Nephron progenitor cell (in vitro differentiated cells): Measurements from ENCODE around the gene GLT8D1.

Source experiments
- DNase-seq: peaks from one replicate; pipeline ENCODE4 v3.0.0; 2021
- H3K27ac Mint-ChIP-seq: 2 replicates; pipeline ENCODE4 v1.8.0; 2021; ENCODE audit warnings: mild to moderate bottlenecking, moderate library complexity, mixed read lengths
- H3K27me3 Mint-ChIP-seq: 2 replicates; pipeline ENCODE4 v1.8.0; 2021; ENCODE audit warnings: mild to moderate bottlenecking, low read depth, mixed read lengths; ENCODE audit not compliant: poor library complexity
- H3K36me3 Mint-ChIP-seq: 2 replicates; pipeline ENCODE4 v1.8.0; 2021; ENCODE audit warnings: low read depth, mixed read lengths
- H3K4me1 Mint-ChIP-seq: 2 replicates; pipeline ENCODE4 v1.8.0; 2021; ENCODE audit warnings: mixed read lengths
- H3K4me3 Mint-ChIP-seq: 2 replicates; pipeline ENCODE4 v1.8.0; 2021; ENCODE audit warnings: mild to moderate bottlenecking, moderate library complexity, mixed read lengths
- H3K9me3 Mint-ChIP-seq: 2 replicates; pipeline ENCODE4 v1.8.0; 2021; ENCODE audit warnings: mild to moderate bottlenecking, moderate library complexity, mixed read lengths
- CTCF ChIP-seq: fragments of 200-600 bp; sonication (generic); IDR thresholded peaks from 2 replicates; pipeline ENCODE4 v1.5.0; 2021; ENCODE audit warnings: antibody characterized with exemption

GLT8D1 gene

GRCh38 chr3:52695798-52696671 is 9.6 kb downstream of the GLT8D1 start:
- Mint-ChIP-seq H3K4me3 (no peak overlapping the region), H3K27ac (peak overlapping the region; percentile 47), H3K4me1 (no peaks in the 10 kb centered on the region), H3K36me3 (peaks cover 51% of the 10 kb centered on the region), H3K27me3 (no peaks in the 10 kb centered on the region), H3K9me3 (no peaks in the 10 kb centered on the region)
- TF ChIP-seq CTCF: no peak
- no peak for DNase-seq

DNA sequence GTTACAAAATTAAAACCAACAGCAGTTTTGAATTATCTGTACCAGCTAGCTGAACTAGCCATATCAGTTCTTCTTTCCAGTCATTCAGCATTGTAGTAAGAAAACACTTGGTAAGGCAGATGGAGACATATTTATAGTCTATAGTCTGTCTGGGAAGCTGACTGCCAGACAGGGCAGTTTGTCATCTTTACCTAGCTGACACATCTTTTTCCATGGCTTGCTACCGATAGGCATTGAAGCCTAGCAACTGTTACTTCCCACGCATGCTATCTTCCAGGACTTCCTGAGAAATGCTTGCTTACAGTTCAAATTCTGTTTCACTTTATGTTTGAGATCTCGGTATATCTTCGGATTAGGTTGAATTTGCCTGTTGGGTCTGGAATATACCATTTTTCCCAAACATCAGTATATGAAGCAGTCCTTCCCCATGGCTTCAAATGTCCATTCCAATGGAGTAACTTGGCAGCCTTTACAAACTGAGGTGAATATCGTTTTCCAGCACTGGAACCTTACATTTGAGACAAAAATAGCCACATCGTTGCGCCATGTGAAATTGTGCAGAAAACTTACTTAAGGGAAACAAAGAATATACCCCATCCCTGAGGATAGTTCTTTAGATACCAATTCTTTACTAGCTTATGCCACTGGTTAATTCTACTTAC is 10.9 kb downstream of the GLT8D1 start:
- H3K36me3 Mint-ChIP-seq: peaks cover 64% of the 10 kb centered on the region
- H3K9me3 Mint-ChIP-seq: no peaks in the 10 kb centered on the region
- peak overlapping the region; percentile 46 for H3K27ac Mint-ChIP-seq
- no peak overlapping the region for H3K4me3 Mint-ChIP-seq
- no peak for DNase-seq
- TF ChIP-seq CTCF: no peak
- H3K27me3 Mint-ChIP-seq: no peaks in the 10 kb centered on the region
- H3K4me1 Mint-ChIP-seq: no peaks in the 10 kb centered on the region

DNA sequence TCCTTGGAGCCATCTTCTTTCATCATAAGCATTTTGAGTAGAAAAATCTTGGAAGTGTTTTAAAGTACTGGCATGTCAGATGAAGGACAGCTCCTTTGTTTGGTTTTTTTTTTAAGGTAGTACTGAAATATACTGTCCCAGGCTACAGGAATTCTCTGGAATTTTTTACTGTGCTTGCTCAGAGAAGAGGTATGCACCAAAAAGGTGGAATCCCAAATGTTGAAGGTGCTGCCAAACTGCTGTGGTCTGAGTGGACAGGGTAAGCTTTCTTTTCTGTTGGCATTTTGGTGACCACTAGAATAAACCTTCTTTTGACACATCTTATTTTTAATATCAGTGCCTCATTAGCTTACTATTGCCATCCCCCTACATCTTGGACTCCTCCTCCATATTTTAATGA is 12.5 kb downstream of the GLT8D1 start:
- Mint-ChIP-seq H3K9me3 (no peaks in the 10 kb centered on the region), H3K36me3 (peaks cover 80% of the 10 kb centered on the region), H3K4me1 (peaks cover 9% of the 10 kb centered on the region), H3K4me3 (no peak overlapping the region), H3K27ac (peak overlapping the region; percentile 75), H3K27me3 (no peaks in the 10 kb centered on the region)
- TF ChIP-seq CTCF: no peak
- no peak for DNase-seq

GRCh38 chr3:52690560-52690959 is 15.0 kb downstream of the GLT8D1 start:
- no peaks in the 10 kb centered on the region for H3K27me3 Mint-ChIP-seq
- DNase-seq: no peak
- TF ChIP-seq CTCF: no peak
- peak overlapping the region; percentile 74 for H3K27ac Mint-ChIP-seq
- peaks cover 29% of the 10 kb centered on the region for H3K4me1 Mint-ChIP-seq
- no peaks in the 10 kb centered on the region for H3K9me3 Mint-ChIP-seq
- H3K4me3 Mint-ChIP-seq: no peak overlapping the region
- H3K36me3 Mint-ChIP-seq: peaks cover 77% of the 10 kb centered on the region

DNA sequence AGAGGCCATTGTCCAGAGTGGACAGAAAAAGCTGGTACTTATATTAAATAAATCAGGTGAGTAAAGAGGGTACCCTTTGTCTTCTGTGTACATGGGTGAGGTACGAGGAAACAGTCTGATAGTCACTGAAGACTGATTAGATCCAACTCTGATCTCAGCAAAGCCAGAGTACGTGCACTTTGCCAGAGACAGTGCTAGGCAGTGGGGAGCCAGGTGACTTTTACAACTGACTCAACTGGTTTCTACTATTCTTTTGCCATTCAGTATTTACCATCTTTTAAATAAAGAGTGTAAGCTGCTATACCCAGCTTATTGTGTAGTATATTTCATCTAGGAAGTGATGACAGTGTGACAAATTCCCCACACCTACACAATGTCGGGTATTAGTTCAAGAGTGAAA is 16.4 kb downstream of the GLT8D1 start:
- Mint-ChIP-seq H3K36me3 (peaks cover 63% of the 10 kb centered on the region), H3K27me3 (no peaks in the 10 kb centered on the region), H3K27ac (peak overlapping the region; percentile 68), H3K4me1 (peaks cover 37% of the 10 kb centered on the region), H3K9me3 (no peaks in the 10 kb centered on the region), H3K4me3 (no peak overlapping the region)
- TF ChIP-seq CTCF: no peak
- DNase-seq: no peak
